ENCODE results near the gene MAGOHB. TPM values are rescaled to one million over a fixed set of nuclear protein-coding genes. Genes with fewer than 3 reads are reported as not detected.

MAGOHB gene
- total RNA-seq, 1 experiment from 2014 or later: 72.0 TPM

- no peak for TF ChIP-seq CTCF (conservative IDR thresholded peaks at IDR 0.05; ENCODE audit: low read depth, low read length)
- TF ChIP-seq EZH2 (IDR thresholded peaks at IDR 0.05; ENCODE audit: borderline replicate concordance, low read depth, low read length, poor library complexity, severe bottlenecking): no peak
- H3K27me3 ChIP-seq (replicated peaks; ENCODE audit: insufficient read depth, low read depth, low read length, poor library complexity): no peaks in the 10 kb centered on the region
- intact Hi-C loops (cut with micrococcal nuclease; ENCODE audit: unreplicated experiment): no loop called here
- H3K27ac ChIP-seq (ENCODE audit: low read depth, low read length, poor library complexity, severe bottlenecking): no peak overlapping the region
- no peaks in the 10 kb centered on the region for H3K4me1 ChIP-seq (ENCODE audit: insufficient read depth, low read length, poor library complexity, severe bottlenecking)
- CTCF ChIA-PET: no interaction called here
- H3K9me3 ChIP-seq (ENCODE audit: low read depth, low read length, poor library complexity, severe bottlenecking): no peaks in the 10 kb centered on the region
- no TSS peak for BruUV-seq (replicated peaks)
- no peaks in the 10 kb centered on the region for H3K36me3 ChIP-seq (ENCODE audit: insufficient read depth, low read length, poor library complexity, severe bottlenecking)
- DNase-seq (ENCODE audit: low spot score): no peak
- POLR2A ChIA-PET (ENCODE audit: low non-redundant PET): no interaction called here
- no peak overlapping the region for H3K4me3 ChIP-seq (ENCODE audit: low read depth, low read length, poor library complexity, severe bottlenecking)
Observed at GRCh38 chr12:10558301-10558700, 55.1 kb downstream of the MAGOHB start.

GRCh38 chr12:10557766-10558165 lies 55.6 kb downstream of the MAGOHB start:
- ChIA-PET POLR2A (ENCODE audit: low non-redundant PET) (no interaction called here), CTCF (no interaction called here)
- TF ChIP-seq EZH2 (IDR thresholded peaks at IDR 0.05; ENCODE audit: borderline replicate concordance, low read depth, low read length, poor library complexity, severe bottlenecking): no peak
- TF ChIP-seq CTCF (conservative IDR thresholded peaks at IDR 0.05; ENCODE audit: low read depth, low read length): no peak
- intact Hi-C loops (cut with micrococcal nuclease; ENCODE audit: unreplicated experiment): no loop called here
- Histone ChIP-seq H3K9me3 (ENCODE audit: low read depth, low read length, poor library complexity, severe bottlenecking) (no peaks in the 10 kb centered on the region), H3K27ac (ENCODE audit: low read depth, low read length, poor library complexity, severe bottlenecking) (no peak overlapping the region), H3K36me3 (ENCODE audit: insufficient read depth, low read length, poor library complexity, severe bottlenecking) (no peaks in the 10 kb centered on the region), H3K27me3 (replicated peaks; ENCODE audit: insufficient read depth, low read depth, low read length, poor library complexity) (no peaks in the 10 kb centered on the region), H3K4me1 (ENCODE audit: insufficient read depth, low read length, poor library complexity, severe bottlenecking) (no peaks in the 10 kb centered on the region), H3K4me3 (ENCODE audit: low read depth, low read length, poor library complexity, severe bottlenecking) (no peak overlapping the region)
- no peak for DNase-seq (ENCODE audit: low spot score)
- no TSS peak for BruUV-seq (replicated peaks)

- H3K9me3 ChIP-seq (ENCODE audit: low read depth, low read length, poor library complexity, severe bottlenecking): no peaks in the 10 kb centered on the region
- no peak for TF ChIP-seq CTCF (conservative IDR thresholded peaks at IDR 0.05; ENCODE audit: low read depth, low read length)
- TF ChIP-seq EZH2 (IDR thresholded peaks at IDR 0.05; ENCODE audit: borderline replicate concordance, low read depth, low read length, poor library complexity, severe bottlenecking): no peak
- BruUV-seq (replicated peaks): no TSS peak
- ChIA-PET POLR2A (ENCODE audit: low non-redundant PET) (no interaction called here), CTCF (no interaction called here)
- intact Hi-C loops (cut with micrococcal nuclease; ENCODE audit: unreplicated experiment): no loop called here
- no peak for DNase-seq (ENCODE audit: low spot score)
- no peaks in the 10 kb centered on the region for H3K27me3 ChIP-seq (replicated peaks; ENCODE audit: insufficient read depth, low read depth, low read length, poor library complexity)
- no peaks in the 10 kb centered on the region for H3K4me1 ChIP-seq (ENCODE audit: insufficient read depth, low read length, poor library complexity, severe bottlenecking)
- no peak overlapping the region for H3K27ac ChIP-seq (ENCODE audit: low read depth, low read length, poor library complexity, severe bottlenecking)
- no peaks in the 10 kb centered on the region for H3K36me3 ChIP-seq (ENCODE audit: insufficient read depth, low read length, poor library complexity, severe bottlenecking)
- no peak overlapping the region for H3K4me3 ChIP-seq (ENCODE audit: low read depth, low read length, poor library complexity, severe bottlenecking)
Observed at GRCh38 chr12:10557329-10557728, 56.1 kb downstream of the MAGOHB start.
